Right lung (tissue), 10 donors: ENCODE results near the gene RRAGD. TPM values are rescaled to one million over a fixed set of nuclear protein-coding genes. Genes with fewer than 3 reads are reported as not detected.

Experiments used
- DNase-seq, 2 donors: peaks; one replicate each; pipeline ENCODE4 v3.0.0-alpha.2; 2013
- long read RNA-seq, 8 donors: transcript quantifications; one replicate each; lab custom pipeline, GENCODE V29; 2026
- polyA plus RNA-seq, 5 donors: library from polyadenylated mRNA; unstranded; fragments of 120-200 nt; gene quantifications; one replicate each; pipeline versions ENCODE4 v1.2.1 to v1.2.3, GENCODE V29; 2013; ENCODE audit warnings: inconsistent platforms in 1 of 5, low replicate concordance in 1 of 5; ENCODE audit not compliant: insufficient read length in 5 of 5, insufficient read depth in 1 of 5

The RRAGD gene, protein sequence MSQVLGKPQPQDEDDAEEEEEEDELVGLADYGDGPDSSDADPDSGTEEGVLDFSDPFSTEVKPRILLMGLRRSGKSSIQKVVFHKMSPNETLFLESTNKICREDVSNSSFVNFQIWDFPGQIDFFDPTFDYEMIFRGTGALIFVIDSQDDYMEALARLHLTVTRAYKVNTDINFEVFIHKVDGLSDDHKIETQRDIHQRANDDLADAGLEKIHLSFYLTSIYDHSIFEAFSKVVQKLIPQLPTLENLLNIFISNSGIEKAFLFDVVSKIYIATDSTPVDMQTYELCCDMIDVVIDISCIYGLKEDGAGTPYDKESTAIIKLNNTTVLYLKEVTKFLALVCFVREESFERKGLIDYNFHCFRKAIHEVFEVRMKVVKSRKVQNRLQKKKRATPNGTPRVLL
- polyA plus RNA-seq = 1 to 10 TPM; 2.4 to 5.1 (median 3.0) TPM
- long read RNA-seq, donor 1, full-length matches to known transcripts = 1 of 1 reads
- long read RNA-seq, donor 1, partial matches to known transcripts = 0 of 1 reads
- long read RNA-seq, donor 1, other reads (novel, unspliced or antisense) = 0 of 1 reads
- long read RNA-seq, donor 2, full-length matches to known transcripts = 2 of 2 reads
- long read RNA-seq, donor 2, partial matches to known transcripts = 0 of 2 reads
- long read RNA-seq, donor 2, other reads (novel, unspliced or antisense) = 0 of 2 reads
- long read RNA-seq, donor 3, full-length matches to known transcripts = 1 of 1 reads
- long read RNA-seq, donor 3, partial matches to known transcripts = 0 of 1 reads
- long read RNA-seq, donor 3, other reads (novel, unspliced or antisense) = 0 of 1 reads
- long read RNA-seq, donor 4, full-length matches to known transcripts = 3 of 3 reads
- long read RNA-seq, donor 4, partial matches to known transcripts = 0 of 3 reads
- long read RNA-seq, donor 4, other reads (novel, unspliced or antisense) = 0 of 3 reads
- long read RNA-seq, donor 5, full-length matches to known transcripts = 1 of 1 reads
- long read RNA-seq, donor 5, partial matches to known transcripts = 0 of 1 reads
- long read RNA-seq, donor 5, other reads (novel, unspliced or antisense) = 0 of 1 reads
- long read RNA-seq, donor 6 = 0 reads
- long read RNA-seq, donor 7, full-length matches to known transcripts = 4 of 4 reads
- long read RNA-seq, donor 7, partial matches to known transcripts = 0 of 4 reads
- long read RNA-seq, donor 7, other reads (novel, unspliced or antisense) = 0 of 4 reads
- long read RNA-seq, donor 8 = 0 reads

DNA sequence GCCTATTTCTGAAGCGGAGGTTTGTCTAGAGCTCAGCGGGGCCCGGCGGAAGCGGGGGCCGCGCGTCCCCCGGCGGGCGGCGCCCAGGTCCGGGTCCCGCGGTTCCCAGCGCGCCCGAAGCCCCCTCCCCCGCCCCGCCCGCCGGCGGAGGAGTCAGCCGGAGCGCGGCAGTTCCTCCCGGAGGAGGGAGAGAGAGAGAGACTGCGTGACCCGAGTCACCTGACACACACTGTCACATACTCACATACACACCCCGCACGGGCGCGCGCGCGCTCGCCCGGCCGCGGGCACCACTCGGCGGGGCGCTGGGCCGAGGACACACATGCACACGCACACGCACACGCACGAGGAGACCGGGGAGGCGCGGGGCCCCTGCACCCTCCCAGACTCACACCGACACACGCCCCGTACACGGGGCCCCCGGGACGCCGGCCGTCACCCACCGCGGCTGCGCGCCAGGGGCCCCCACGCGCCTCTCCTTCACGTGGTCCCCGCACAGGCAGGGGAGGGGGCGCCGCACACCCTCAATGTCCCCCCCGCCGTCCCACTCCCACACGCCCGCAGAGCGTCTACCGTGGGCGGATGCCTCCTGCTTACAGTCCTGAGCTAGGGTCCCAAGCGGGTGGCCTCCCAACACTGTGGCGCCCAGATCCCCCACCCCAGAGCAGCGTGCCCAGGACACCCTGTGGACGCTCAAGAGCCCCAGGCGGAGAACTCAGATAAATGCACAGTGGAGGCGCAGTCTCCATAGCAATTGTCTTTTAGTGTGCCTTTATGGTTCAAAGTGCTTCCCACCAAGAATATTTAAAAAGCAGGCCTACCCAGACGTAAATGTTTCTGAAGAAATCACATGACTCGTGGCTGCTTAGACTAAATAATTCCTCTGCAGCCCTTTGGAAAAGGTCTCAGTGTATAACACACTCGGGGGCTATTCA, at the start of gene RRAGD:
RRAGD (minus strand) TSS at position 203 of the 935 bp plus-strand sequence. CDS start 280 bp downstream, outside the sequence.
- DNase-seq = peak; percentile 45 to 63

GRCh38 chr6:89460713-89461112, 48.6 kb upstream of the RRAGD start:
- DNase-seq = no peak

DNA sequence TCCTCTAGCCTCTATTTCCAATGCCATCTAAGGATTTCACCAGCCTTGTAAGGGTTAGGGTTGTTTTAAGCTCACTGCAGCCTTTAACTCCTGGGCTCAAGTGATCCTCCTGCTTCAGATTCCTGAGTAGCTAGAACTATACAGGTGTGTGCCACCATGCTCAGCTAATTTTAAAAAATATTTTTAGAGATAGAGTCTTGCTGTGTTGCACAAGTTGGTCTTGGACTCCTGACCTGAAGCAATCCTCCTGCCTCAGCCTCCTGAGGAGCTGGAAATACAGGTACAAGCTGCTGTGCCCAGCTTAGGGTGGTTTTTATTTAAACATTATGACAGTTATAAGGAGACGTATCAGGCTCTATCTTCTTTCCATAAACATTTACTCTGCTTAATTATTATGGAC, 47.4 kb upstream of the RRAGD start:
- no peak for DNase-seq

- no peak for DNase-seq
Measured at GRCh38 chr6:89458704-89459103, 46.6 kb upstream of the RRAGD start.

DNA sequence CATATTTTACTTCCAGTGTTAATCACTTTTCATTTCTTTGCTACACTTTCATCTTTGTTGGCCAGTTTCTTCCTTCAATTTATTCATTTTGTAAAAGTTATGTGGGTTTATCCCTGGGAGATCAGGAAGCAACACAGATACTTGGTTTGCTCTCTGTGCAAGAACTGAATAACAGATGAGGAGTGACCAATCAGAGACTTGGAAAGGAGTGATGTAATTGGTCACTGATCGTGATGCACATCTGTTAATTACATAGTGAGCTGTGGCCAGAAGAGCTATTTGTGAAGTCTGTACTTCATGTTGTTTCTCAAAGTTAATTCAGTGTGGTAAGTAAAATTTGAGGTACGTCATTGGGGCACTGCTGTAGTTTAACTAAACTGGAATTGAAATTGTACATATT, 42.2 kb upstream of the RRAGD start:
- no peak for DNase-seq

DNA sequence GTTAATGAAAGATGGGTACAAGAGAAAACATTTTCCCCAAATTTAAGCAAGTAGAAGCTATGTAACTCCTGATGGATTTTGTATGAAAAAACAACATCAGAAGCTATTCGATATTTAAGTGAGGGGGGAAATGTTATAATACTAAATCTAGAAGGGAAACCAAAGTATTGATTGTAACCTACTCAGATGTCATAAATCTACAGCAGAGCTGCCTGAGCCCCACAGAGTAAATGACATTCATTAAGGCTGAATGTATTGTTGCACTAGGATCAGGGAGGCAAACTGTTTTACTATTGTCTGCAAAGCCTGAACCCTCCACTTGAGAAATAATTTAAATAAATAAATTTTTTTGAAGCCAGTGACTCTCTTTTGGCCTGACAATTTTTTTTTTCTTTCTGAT, 40.2 kb upstream of the RRAGD start:
- DNase-seq = no peak

GRCh38 chr6:89449193-89449592, 37.1 kb upstream of the RRAGD start:
- no peak for DNase-seq

DNA sequence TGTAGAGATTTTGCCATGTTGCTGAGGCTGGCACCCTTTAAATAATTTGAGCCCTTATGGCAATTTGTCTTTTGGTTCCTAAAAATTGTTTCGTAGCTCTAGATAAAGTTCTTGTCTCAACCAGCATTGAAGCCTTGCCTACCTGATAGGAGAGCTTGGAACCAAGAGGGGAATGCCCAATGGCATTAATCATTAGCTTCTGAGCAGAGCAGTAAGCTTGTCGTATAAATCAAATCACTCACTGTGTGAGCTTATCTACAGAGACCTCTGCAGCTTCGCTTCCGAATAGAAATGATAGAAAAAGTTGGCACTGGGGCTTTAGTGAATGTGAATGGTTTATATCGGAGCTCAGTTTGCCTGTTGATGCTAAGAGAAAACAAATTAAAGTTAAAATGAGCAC, 31.6 kb upstream of the RRAGD start:
- DNase-seq = no peak

DNA sequence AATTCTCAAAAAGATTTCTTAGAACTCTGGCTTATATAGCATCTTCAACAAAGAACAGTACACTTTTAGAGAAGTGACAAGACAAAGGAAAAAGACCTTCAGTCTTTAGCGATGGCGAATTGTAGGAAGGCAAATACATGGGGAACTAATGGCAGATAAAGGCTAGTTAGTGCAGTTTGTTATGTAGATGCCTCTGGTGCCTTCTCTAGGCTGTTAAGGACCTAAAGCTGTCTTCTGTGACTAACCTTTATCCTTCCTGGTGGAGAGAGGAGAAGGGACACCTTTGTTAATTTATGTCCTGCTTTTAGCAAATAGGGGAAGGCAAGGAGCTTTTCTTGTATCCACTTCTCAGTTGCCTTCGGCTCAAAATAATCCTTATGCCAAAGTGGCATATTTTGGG, 28.1 kb upstream of the RRAGD start:
- DNase-seq = no peak

DNA sequence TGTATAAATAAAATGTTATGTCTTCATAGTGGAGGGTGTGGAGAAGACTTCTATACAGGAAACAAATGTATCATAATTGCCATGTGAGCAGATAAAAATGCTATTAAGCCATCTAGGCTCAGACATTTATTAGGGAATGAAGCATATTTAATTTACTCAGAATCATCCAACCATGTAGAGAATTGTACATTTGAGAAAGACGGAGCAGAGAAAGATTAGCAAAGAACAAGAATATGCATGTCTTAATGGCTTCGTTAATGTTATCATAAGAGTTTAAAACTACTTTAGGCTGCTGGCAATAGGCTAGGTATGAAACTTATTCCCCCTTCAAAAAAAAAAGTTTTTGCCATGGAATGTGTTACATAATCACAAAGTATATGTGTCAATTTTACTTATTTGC, 26.9 kb upstream of the RRAGD start:
- no peak for DNase-seq

DNA sequence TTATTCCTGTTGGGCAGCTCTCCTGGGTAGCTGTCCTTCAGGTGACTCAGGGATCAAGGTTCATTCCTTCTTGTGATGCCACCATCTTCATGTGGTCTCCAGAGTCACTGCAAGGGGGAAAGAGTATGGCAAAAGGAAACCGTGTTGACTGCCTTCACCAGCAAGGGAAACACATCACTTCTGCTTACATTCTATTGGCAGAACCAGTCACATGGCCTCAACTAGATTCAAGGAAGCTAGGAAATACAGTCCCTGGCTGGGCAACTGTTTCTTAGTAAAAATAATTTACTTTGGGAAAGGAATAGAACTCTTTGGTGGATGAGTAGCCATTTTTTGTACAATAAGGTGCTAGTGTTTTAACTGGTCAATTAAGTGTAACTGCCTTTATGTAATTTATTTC, 26.2 kb upstream of the RRAGD start:
- no peak for DNase-seq

DNA sequence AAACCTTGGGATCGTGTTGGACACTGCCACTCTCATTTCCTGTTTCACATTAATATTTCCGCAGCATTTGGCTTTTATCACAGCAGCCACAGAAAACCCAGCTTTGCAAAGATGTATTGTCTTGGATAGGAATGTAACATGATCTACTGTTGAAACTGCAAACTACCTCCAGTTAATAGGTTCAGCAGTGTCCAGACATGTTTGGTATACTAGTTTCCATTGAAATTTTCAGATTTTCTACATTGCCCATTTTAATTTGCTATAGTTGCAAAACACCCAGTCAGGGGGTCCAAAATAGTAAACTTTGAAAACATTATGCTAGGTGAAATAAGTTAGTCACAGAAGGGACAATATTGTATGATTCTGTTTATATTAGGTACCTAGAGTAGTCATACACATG, 24.2 kb upstream of the RRAGD start:
- no peak for DNase-seq

DNA sequence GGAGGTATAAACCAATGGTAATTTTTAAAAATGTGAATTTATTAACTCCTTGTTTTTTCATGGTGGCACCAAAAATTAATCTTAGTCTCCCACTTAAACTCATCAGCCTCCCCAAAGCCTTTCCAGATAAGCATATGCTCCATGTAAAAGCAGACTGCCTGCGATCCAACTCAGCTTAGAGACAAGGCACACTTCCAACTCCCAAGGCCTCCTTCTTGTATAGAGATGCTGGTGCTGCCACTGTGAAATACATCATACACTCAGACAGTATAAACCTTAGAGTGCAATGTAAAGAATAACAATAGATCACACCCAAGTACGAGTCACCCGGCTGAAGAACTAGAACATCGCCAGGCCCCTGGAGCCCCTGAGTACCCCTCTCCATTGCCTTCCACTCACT, 22.9 kb upstream of the RRAGD start:
- DNase-seq = no peak

DNA sequence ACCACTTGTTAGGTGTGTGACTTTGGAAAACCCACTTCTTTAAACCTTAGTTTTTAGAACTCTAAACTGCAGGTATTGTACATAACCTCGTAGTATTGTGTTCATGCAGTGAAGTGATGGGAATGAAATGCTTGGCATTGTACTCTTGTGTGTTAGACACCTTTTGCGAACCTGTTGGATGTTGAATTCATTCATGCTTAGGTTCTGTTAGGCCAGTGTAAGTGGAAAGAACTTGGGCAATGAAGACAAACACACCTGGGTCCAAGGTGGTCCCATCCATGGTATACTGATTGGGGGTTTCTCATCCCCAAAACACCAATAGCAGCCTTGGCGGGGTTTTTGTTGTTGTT, 22.1 kb upstream of the RRAGD start:
- DNase-seq = no peak

GRCh38 chr6:89433252-89434149, 21.4 kb upstream of the RRAGD start:
- DNase-seq = peak; percentile 32 to 34

- peak; percentile 63 to 68 for DNase-seq
Measured at GRCh38 chr6:89432875-89433251, 20.8 kb upstream of the RRAGD start, which contains the start of gene ANKRD6. ANKRD6 (plus strand) TSS chr6:89433152; CDS start chr6:89566977, 133,825 bp downstream.

DNA sequence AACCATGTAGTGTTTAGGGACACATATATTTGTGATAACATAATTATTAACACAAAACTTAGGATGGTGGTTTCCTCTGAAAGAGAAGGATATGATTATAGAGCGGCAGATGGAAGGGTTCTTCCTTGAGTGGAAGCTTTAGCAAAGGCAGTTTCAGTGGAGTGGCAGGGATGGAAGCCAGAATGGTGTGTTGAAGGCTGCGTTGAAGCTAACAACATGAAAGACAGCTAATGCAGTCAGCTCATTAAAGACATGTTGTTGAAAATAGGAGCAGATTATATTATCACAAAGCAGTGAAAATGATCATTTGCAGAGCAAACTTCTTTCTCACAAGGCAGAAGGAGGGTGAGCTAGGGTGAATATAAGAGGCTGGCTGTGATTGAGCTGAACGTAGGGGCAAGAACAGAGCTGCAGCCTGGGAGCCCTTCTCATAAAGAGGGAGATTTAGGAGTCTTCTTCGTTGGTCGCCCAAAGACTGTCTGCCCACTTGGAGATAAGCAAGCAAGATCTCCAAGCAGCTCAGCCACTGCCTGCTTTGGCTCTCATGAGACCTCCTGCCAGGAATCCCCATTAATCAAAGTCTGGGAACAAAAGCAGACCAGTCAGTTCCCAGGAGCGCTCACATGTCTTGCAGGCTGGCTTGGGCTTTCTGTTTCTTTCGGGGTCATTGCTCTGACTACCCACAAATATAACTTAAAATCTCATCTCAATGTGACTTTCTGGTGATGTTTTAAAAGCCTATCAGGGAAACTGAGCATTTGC, 18.3 kb upstream of the RRAGD start:
- DNase-seq = no peak

- no peak for DNase-seq
Measured at GRCh38 chr6:89416796-89417195, 4.7 kb upstream of the RRAGD start.

DNA sequence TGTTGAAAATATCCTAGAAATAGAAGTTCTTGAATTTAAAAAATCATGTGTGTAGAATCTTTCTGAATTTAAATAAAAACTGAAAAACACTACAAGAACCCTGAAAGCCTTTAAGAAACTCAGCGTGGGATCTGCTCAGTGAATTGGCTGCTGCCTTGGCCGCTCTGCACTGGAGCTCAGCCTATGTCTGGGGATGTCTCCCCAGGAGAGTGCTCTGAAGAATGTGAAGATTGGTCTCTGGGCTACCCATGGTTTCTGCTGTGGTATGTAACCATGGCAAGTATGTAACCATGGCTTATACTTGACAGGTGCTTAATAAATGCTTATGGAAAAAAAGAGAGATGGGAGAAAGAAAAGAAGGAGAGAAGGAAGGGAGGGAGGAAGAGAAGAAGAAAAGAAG, 3.1 kb upstream of the RRAGD start:
- DNase-seq = no peak
